K562 (cell line): ENCODE measurements around the gene UBXN10. TPM values are rescaled to one million over a fixed set of nuclear protein-coding genes. Genes with fewer than 3 reads are reported as not detected.

ENCODE experiments used
- ATAC-seq: fragments of 200-7000 bp; cut with Tn5 transposase; 3 replicates; pipeline ENCODE4 v1.9.1; 2020; ENCODE audit warnings: moderate library complexity
- BruUV-seq: library from RNA; stranded (reverse); fragments of 400-500 nt; replicated peaks from 2 replicates; lab custom pipeline; 2021; lab: Mats Ljungman, UMichigan
- CTCF ChIA-PET: fragments of 300-600 bp; formaldehyde crosslinking; extraction: SDS; loops from one replicate; lab custom pipeline; 2021; ENCODE audit warnings: low intra/inter-chr PET ratio; lab: Yijun Ruan, JAX
- POLR2A ChIA-PET: fragments of 300-600, 350-650 bp; sonication (Branson Sonifier 250); formaldehyde crosslinking; extraction: SDS; loops from one replicate; lab custom pipeline; 2021; ENCODE audit warnings: antibody characterized with exemption, inconsistent platforms; lab: Yijun Ruan, JAX
- DNase-seq, 4 experiments: peaks; one replicate each; pipeline versions ENCODE4 v3.0.0 to v3.0.0-alpha.2; 2011 to 2018; ENCODE audit warnings: low spot score in 3 of 4, mixed read lengths in 3 of 4; ENCODE audit errors: extremely low read depth in 1 of 4
- FAIRE-seq: peaks from 2 replicates; lab custom pipeline; 2011; peaks lifted over from hg19 to GRCh38; lab: Jason Lieb, UNC
- H2AFZ ChIP-seq: 2 replicates; pipeline ENCODE4 v1.6.0; 2011; ENCODE audit warnings: low read depth, low read length, control low read depth, inconsistent platforms
- H3K27ac ChIP-seq: fragments of 200-600 bp; 3 replicates; pipeline ENCODE4 v1.8.0; 2011; ENCODE audit warnings: low read depth, mild to moderate bottlenecking, control low read depth, inconsistent platforms, low read length, moderate library complexity, mixed read lengths; ENCODE audit errors: extremely low read depth
- H3K27me3 ChIP-seq, 2 experiments: fragments of 300-600 bp in 1 of 2; 2 replicates in 1 of 2; 3 replicates in 1 of 2; pipeline versions ENCODE4 v1.6.0 to v1.8.0; 2011; ENCODE audit warnings: inconsistent platforms in 2 of 2, low read length in 2 of 2, mild to moderate bottlenecking in 1 of 2, mixed read lengths in 1 of 2, moderate library complexity in 1 of 2; ENCODE audit not compliant: control insufficient read depth in 2 of 2, insufficient read depth in 2 of 2
- H3K36me3 ChIP-seq: fragments of 300-600 bp; 3 replicates; pipeline ENCODE4 v1.8.0; 2011; ENCODE audit warnings: mild to moderate bottlenecking, low read length, inconsistent platforms; ENCODE audit not compliant: control insufficient read depth, insufficient read depth
- H3K4me1 ChIP-seq, 2 experiments: fragments of 200-600 bp in 1 of 2; replicated peaks in 1 of 2; 2 replicates in 1 of 2; 3 replicates in 1 of 2; pipeline versions ENCODE4 v1.5.1 to v1.8.0; 2011; ENCODE audit warnings: inconsistent platforms in 2 of 2, low read length in 2 of 2, mild to moderate bottlenecking in 1 of 2, mixed read lengths in 1 of 2, moderate library complexity in 1 of 2; ENCODE audit not compliant: control insufficient read depth in 2 of 2, insufficient read depth in 2 of 2
- H3K4me2 ChIP-seq: 2 replicates; pipeline ENCODE4 v1.6.1; 2011; ENCODE audit warnings: low read length, control low read depth, inconsistent platforms, mixed read lengths; ENCODE audit not compliant: insufficient read depth
- H3K4me3 ChIP-seq: fragments of 200-600 bp; sonication (generic), shearing (Covaris generic); 2 replicates; pipeline ENCODE4 v1.5.1; 2016; ENCODE audit warnings: control low read depth, inconsistent platforms
- H3K79me2 ChIP-seq: fragments of 200-600 bp; 3 replicates; pipeline ENCODE4 v1.8.0; 2011; ENCODE audit warnings: low read length, inconsistent platforms; ENCODE audit not compliant: control insufficient read depth, insufficient read depth
- H3K9ac ChIP-seq, 2 experiments: 2 replicates each; pipeline versions ENCODE4 v1.6.0 to v1.6.1; 2011; ENCODE audit warnings: low read depth in 2 of 2, low read length in 2 of 2, control low read depth in 1 of 2, inconsistent platforms in 1 of 2, mild to moderate bottlenecking in 1 of 2, mixed read lengths in 1 of 2; ENCODE audit not compliant: insufficient read depth in 1 of 2
- H3K9me1 ChIP-seq: one replicate; pipeline ENCODE4 v1.6.0; 2011; ENCODE audit warnings: inconsistent platforms, mild to moderate bottlenecking, low read length, moderate library complexity; ENCODE audit not compliant: control insufficient read depth, insufficient read depth
- H3K9me3 ChIP-seq: replicated peaks from 2 replicates; pipeline ENCODE4 v1.5.1; 2011; ENCODE audit warnings: low read depth, low read length, inconsistent platforms; ENCODE audit not compliant: control insufficient read depth, insufficient read depth
- H4K20me1 ChIP-seq: replicated peaks from 2 replicates; pipeline ENCODE4 v1.6.1; 2011; ENCODE audit warnings: low read length, inconsistent platforms, mixed read lengths; ENCODE audit not compliant: control insufficient read depth, insufficient read depth
- ARHGAP35 ChIP-seq: fragments of 450-650 bp; IDR thresholded peaks from 2 replicates; pipeline ENCODE4 v1.6.1; 2018; ENCODE audit not compliant: partially characterized antibody
- ARNT ChIP-seq, 2 experiments: fragments of 450-650 bp; IDR thresholded peaks; 2 replicates each; pipeline ENCODE4 v1.6.1; 2016; ENCODE audit warnings: mild to moderate bottlenecking in 1 of 2
- CBFA2T3 ChIP-seq: fragments of 450-650 bp; IDR thresholded peaks from 2 replicates; pipeline ENCODE4 v1.6.1; 2017
- FOXM1 ChIP-seq, 2 experiments: fragments of 450-650 bp in 1 of 2; sonication (generic) in 1 of 2; formaldehyde crosslinking in 1 of 2; IDR thresholded peaks; 2 replicates each; pipeline versions ENCODE4 v1.6.1 to v1.9.0; 2017 to 2022; ENCODE audit warnings: low read depth in 2 of 2, mild to moderate bottlenecking in 2 of 2, missing genetic modification reagents in 1 of 2, moderate library complexity in 1 of 2
- ILK ChIP-seq: fragments of 450-650 bp; IDR thresholded peaks from 2 replicates; pipeline ENCODE4 v1.6.1; 2016; ENCODE audit warnings: missing genetic modification characterization, low read depth, mild to moderate bottlenecking, missing compliant biosample characterization, moderate library complexity, borderline replicate concordance
- MIER1 ChIP-seq: fragments of 450-650 bp; IDR thresholded peaks from 2 replicates; pipeline ENCODE4 v1.6.1; 2016; ENCODE audit warnings: antibody characterized with exemption, mild to moderate bottlenecking, low read depth
- SP1 ChIP-seq: sonication (generic); formaldehyde crosslinking; IDR thresholded peaks from 2 replicates; pipeline ENCODE4 v1.8.1; 2022; ENCODE audit warnings: mild to moderate bottlenecking, missing genetic modification reagents
- WGBS: fragments of 100-300 bp; shearing (Covaris generic); methylation state at CpG from one replicate; pipeline ENCODE4 v1.1.6; 2016; ENCODE audit warnings: low coverage, mixed read lengths; ENCODE audit not compliant: insufficient coverage; ENCODE audit errors: missing lambda C conversion rate; 5-methylcytosine and 5-hydroxymethylcytosine counted together
- in situ Hi-C: fragments of 300-500 bp; cut with MboI; formaldehyde crosslinking; loops from 4 replicates; pipeline ENCODE4 v1.15.0; 2018; ENCODE audit warnings: inconsistent platforms, mixed read lengths
- intact Hi-C: fragments of 100-400 bp; cut with micrococcal nuclease; formaldehyde crosslinking; loops from 2 replicates; pipeline ENCODE4 v1.14.2; 2022
- polyA plus RNA-seq, 8 experiments: library from polyadenylated mRNA; depleted of rRNA in 4 of 8; stranded (reverse) in 5 of 8; unstranded in 3 of 8; fragments of >200 nt; fragmentation: Nextera tagmentation in 2 of 8; fragmentation: Illumina TruSeq in 1 of 8; extraction: Ambion mirVana in 2 of 8; extraction: Trizol in 1 of 8; gene quantifications; 2 replicates each; pipeline versions ENCODE4 v1.2.1 to v1.2.3, GENCODE V29; 2011 to 2014; ENCODE audit warnings: inconsistent platforms in 1 of 8, missing spikeins in 1 of 8
- total RNA-seq, 7 experiments: library from RNA; depleted of rRNA in 6 of 7; stranded (reverse); fragments of >200 nt in 6 of 7; fragmentation: Illumina TruSeq in 2 of 7; extraction: Trizol in 2 of 7; gene quantifications; 2 replicates each; pipeline versions ENCODE4 v1.2.1 to v1.2.3, GENCODE V29; 2011 to 2021; ENCODE audit warnings: low replicate concordance in 1 of 7
- TF ChIP-seq, protein P1 (sequence below): fragments of 450-650 bp; conservative IDR thresholded peaks from 2 replicates; pipeline ENCODE4 v1.6.1; 2016; ENCODE audit warnings: missing genetic modification characterization, low read depth, mild to moderate bottlenecking, missing compliant biosample characterization, moderate library complexity
- TF ChIP-seq, protein P2 (sequence below): fragments of 450-650 bp; IDR thresholded peaks from 2 replicates; pipeline ENCODE4 v1.6.1; 2017; ENCODE audit warnings: antibody characterized with exemption, mild to moderate bottlenecking
- TF ChIP-seq, protein P3 (sequence below), 2 experiments: IDR thresholded peaks; 2 replicates each; pipeline ENCODE4 v1.6.1; 2011; ENCODE audit warnings: borderline replicate concordance in 1 of 2, control low read depth in 1 of 2, low read depth in 1 of 2, low read length in 1 of 2, mild to moderate bottlenecking in 1 of 2, mixed read lengths in 1 of 2, moderate library complexity in 1 of 2; ENCODE audit not compliant: insufficient read depth in 1 of 2, insufficient read length in 1 of 2, poor library complexity in 1 of 2, severe bottlenecking in 1 of 2; ENCODE audit errors: extremely low read depth in 1 of 2

Gene UBXN10
- total and polyA plus RNA-seq, 9 of the 15 experiments (the other 6 are each of a cell fraction or from before 2014, with no cell fraction given): 10.7 to 17.7 (median 13.6) TPM

DNA sequence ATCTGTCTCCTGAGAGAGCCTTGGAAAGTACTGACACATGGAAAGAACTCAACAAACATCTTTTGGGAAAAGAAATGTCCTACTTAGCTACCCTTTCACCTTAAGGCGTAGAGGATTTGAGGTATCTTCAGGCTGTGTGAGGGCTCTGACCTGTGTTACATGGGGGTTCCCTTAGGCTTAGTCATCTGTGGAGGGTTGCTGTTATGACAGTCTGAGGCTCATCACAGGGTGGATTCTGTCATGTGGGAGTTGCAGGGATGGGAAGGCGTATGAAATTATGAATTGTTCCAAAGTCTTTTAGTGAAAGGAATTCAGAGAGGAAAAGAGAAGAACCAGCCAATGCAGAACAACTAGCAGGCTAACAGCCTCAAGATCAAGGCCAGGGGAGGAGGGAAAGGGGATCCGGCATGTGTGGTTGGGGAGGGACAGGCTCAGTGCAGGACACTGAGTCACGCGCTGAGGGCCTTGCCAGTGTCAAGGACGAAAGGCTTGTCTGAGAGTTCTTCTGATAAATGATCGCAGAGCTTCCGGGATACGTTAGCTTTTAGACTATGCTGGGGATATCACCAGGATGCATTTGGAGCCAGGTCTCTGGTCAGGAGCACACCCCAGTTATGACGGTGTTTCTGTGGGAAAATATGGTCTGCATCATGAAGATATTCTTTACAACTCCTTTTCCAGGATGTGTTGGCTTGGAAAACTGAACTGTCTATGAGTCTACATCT is 25.0 kb downstream of the UBXN10 start:
- Histone ChIP-seq H3K4me1 (peaks cover 21 to 23% of the 10 kb centered on the region in 2 experiments), H3K9ac (peak overlapping the region in 1 of 2 experiments; percentile 41; a peak in 1 of 4 replicates), H3K4me3 (no peak overlapping the region), H3K9me3 (no peaks in the 10 kb centered on the region), H2AFZ (peak overlapping the region; percentile 71), H3K4me2 (no peak overlapping the region), H3K36me3 (no peaks in the 10 kb centered on the region), H4K20me1 (no peaks in the 10 kb centered on the region), H3K27me3 (peaks cover 0 to 12% of the 10 kb centered on the region in 2 experiments; a peak in 3 of 5 replicates), H3K27ac (no peak overlapping the region), H3K9me1 (no peaks in the 10 kb centered on the region), H3K79me2 (no peaks in the 10 kb centered on the region)
- ChIA-PET CTCF (no interaction called here), POLR2A (interaction anchor here (0.7 to 1.2 kb wide), 3 partner anchors 10 to 235 kb away, joined by 3 to 8 read pairs (median 4); no protein-coding TSS in a partner anchor)
- in situ Hi-C loops (loop anchor here (10.0 kb wide), 1 partner anchor 284 kb away; no protein-coding TSS in a partner anchor), intact Hi-C loops (loop anchor here (10.0 kb wide), 1 partner anchor 94 kb away; no protein-coding TSS in a partner anchor)
- FAIRE-seq: no peak
- peak in 1 of 4 experiments; percentile 52 for DNase-seq
- no peak; the same call in 2 of the 3 replicates for ATAC-seq
- 46% methylated on average over 10 of the region's 10 CpGs for WGBS
- BruUV-seq: no TSS peak
- peak; percentile 40 for TF ChIP-seq CBFA2T3
- TF ChIP-seq ARNT (IDR thresholded peaks at IDR 0.05): no peak
- no peak for TF ChIP-seq ILK (tag)
- no peak for TF ChIP-seq SP1
- no peak for TF ChIP-seq FOXM1 (IDR thresholded peaks at IDR 0.05; ENCODE audit: low read depth)
- no peak for TF ChIP-seq FOXM1 (CRISPR knock-in tag; IDR thresholded peaks at IDR 0.05; ENCODE audit: low read depth)
- no peak for TF ChIP-seq ARHGAP35
- TF ChIP-seq, protein P1, sequence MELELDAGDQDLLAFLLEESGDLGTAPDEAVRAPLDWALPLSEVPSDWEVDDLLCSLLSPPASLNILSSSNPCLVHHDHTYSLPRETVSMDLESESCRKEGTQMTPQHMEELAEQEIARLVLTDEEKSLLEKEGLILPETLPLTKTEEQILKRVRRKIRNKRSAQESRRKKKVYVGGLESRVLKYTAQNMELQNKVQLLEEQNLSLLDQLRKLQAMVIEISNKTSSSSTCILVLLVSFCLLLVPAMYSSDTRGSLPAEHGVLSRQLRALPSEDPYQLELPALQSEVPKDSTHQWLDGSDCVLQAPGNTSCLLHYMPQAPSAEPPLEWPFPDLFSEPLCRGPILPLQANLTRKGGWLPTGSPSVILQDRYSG (tag): no peak
- TF ChIP-seq, protein P2, sequence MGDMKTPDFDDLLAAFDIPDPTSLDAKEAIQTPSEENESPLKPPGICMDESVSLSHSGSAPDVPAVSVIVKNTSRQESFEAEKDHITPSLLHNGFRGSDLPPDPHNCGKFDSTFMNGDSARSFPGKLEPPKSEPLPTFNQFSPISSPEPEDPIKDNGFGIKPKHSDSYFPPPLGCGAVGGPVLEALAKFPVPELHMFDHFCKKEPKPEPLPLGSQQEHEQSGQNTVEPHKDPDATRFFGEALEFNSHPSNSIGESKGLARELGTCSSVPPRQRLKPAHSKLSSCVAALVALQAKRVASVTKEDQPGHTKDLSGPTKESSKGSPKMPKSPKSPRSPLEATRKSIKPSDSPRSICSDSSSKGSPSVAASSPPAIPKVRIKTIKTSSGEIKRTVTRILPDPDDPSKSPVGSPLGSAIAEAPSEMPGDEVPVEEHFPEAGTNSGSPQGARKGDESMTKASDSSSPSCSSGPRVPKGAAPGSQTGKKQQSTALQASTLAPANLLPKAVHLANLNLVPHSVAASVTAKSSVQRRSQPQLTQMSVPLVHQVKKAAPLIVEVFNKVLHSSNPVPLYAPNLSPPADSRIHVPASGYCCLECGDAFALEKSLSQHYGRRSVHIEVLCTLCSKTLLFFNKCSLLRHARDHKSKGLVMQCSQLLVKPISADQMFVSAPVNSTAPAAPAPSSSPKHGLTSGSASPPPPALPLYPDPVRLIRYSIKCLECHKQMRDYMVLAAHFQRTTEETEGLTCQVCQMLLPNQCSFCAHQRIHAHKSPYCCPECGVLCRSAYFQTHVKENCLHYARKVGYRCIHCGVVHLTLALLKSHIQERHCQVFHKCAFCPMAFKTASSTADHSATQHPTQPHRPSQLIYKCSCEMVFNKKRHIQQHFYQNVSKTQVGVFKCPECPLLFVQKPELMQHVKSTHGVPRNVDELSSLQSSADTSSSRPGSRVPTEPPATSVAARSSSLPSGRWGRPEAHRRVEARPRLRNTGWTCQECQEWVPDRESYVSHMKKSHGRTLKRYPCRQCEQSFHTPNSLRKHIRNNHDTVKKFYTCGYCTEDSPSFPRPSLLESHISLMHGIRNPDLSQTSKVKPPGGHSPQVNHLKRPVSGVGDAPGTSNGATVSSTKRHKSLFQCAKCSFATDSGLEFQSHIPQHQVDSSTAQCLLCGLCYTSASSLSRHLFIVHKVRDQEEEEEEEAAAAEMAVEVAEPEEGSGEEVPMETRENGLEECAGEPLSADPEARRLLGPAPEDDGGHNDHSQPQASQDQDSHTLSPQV: 0 out of 2 replicates have a peak, but pooled peaks have one; percentile 28
- TF ChIP-seq, protein P3, sequence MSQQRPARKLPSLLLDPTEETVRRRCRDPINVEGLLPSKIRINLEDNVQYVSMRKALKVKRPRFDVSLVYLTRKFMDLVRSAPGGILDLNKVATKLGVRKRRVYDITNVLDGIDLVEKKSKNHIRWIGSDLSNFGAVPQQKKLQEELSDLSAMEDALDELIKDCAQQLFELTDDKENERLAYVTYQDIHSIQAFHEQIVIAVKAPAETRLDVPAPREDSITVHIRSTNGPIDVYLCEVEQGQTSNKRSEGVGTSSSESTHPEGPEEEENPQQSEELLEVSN (IDR thresholded peaks at IDR 0.05; ENCODE audit: borderline replicate concordance in 1 of 2, extremely low read depth in 1 of 2, insufficient read depth in 1 of 2, insufficient read length in 1 of 2, low read depth in 1 of 2, low read length in 1 of 2, poor library complexity in 1 of 2, severe bottlenecking in 1 of 2): peak in 1 of 2 experiments; percentile 41
- no peak for TF ChIP-seq MIER1
